Measurements from ENCODE around the gene NUDT13. TPM values are rescaled to one million over a fixed set of nuclear protein-coding genes. Genes with fewer than 3 reads are reported as not detected.
A peak's percentile ranks its signal among the peaks of the same experiment; 100 is the strongest.

Gene NUDT13
- total RNA-seq, 1 experiment from 2014 or later = 1.8 TPM

DNA sequence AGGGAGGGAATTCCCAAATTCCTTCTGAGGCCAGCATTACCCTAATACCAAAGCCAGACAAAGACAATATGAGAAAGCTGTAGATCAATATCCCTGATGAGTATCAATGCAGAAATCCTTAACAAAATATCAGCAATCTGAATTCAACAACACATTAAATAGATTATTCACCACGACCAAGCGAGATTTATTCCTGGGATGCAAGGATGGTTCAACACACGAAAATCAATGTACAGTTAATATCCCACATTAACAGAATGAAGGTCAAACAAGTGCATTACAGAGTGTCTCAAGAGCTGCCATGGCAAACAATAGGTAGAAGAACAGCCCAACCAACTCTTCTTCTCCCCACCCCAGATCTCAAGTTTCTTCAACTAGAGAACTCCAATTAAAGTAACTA is 51.4 kb downstream of the NUDT13 start:
- no peak for DNase-seq (ENCODE audit: unreplicated experiment)
- Mint-ChIP-seq H3K4me3 (ENCODE audit: unreplicated experiment) (no peak overlapping the region), H3K4me1 (ENCODE audit: insufficient read depth, unreplicated experiment) (peaks cover 39% of the 10 kb centered on the region), H3K36me3 (ENCODE audit: insufficient read depth, unreplicated experiment) (peaks cover 59% of the 10 kb centered on the region), H3K27me3 (ENCODE audit: insufficient read depth, unreplicated experiment) (no peaks in the 10 kb centered on the region), H3K9me3 (ENCODE audit: unreplicated experiment) (no peaks in the 10 kb centered on the region), H3K27ac (ENCODE audit: low read depth, unreplicated experiment) (no peak overlapping the region)
- POLR2A ChIA-PET = interaction anchor here (1.1 kb wide), 1 partner anchor 66 kb away, joined by 3 read pairs; no protein-coding TSS in a partner anchor
- TF ChIP-seq, protein P1, sequence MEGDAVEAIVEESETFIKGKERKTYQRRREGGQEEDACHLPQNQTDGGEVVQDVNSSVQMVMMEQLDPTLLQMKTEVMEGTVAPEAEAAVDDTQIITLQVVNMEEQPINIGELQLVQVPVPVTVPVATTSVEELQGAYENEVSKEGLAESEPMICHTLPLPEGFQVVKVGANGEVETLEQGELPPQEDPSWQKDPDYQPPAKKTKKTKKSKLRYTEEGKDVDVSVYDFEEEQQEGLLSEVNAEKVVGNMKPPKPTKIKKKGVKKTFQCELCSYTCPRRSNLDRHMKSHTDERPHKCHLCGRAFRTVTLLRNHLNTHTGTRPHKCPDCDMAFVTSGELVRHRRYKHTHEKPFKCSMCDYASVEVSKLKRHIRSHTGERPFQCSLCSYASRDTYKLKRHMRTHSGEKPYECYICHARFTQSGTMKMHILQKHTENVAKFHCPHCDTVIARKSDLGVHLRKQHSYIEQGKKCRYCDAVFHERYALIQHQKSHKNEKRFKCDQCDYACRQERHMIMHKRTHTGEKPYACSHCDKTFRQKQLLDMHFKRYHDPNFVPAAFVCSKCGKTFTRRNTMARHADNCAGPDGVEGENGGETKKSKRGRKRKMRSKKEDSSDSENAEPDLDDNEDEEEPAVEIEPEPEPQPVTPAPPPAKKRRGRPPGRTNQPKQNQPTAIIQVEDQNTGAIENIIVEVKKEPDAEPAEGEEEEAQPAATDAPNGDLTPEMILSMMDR (IDR thresholded peaks at IDR 0.05; ENCODE audit: unreplicated experiment) = no peak
- intact Hi-C loops (cut with micrococcal nuclease) = no loop called here
- BruUV-seq (replicated peaks) = no TSS peak
- CTCF ChIA-PET = interaction anchor here (0.6 to 4.7 kb wide), 2 partner anchors 67 to 1082 kb away, joined by 5 to 66 read pairs; partner anchors contain the start of gene P4HA1

DNA sequence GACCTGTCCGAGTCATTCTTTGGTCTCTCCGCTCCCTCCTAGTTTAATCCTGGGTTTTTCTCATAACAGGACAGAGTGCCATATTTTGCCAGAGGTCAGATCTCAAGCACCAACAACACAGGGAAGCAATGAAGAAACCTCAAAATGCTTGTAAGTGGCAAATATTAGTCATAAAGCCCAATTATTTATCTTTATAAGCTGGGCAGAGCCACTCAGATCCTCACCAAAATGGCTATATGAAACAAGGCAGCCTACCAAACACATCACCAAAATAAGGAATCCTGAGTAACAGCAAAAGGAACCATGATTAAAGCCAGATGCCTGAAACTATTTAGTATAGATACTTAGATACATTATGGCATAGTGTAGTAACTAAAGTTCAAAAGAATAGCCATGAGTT is 52.8 kb downstream of the NUDT13 start:
- H3K9me3 Mint-ChIP-seq (ENCODE audit: unreplicated experiment) = no peaks in the 10 kb centered on the region
- H3K27me3 Mint-ChIP-seq (ENCODE audit: insufficient read depth, unreplicated experiment) = no peaks in the 10 kb centered on the region
- POLR2A ChIA-PET = interaction anchor here (0.8 to 1.8 kb wide), 2 partner anchors 28 to 90 kb away, joined by 3 to 4 read pairs; no protein-coding TSS in a partner anchor
- intact Hi-C loops (cut with micrococcal nuclease) = no loop called here
- peaks cover 42% of the 10 kb centered on the region for H3K4me1 Mint-ChIP-seq (ENCODE audit: insufficient read depth, unreplicated experiment)
- DNase-seq (ENCODE audit: unreplicated experiment) = no peak
- H3K27ac Mint-ChIP-seq (ENCODE audit: low read depth, unreplicated experiment) = no peak overlapping the region
- H3K36me3 Mint-ChIP-seq (ENCODE audit: insufficient read depth, unreplicated experiment) = peaks cover 54% of the 10 kb centered on the region
- TF ChIP-seq, protein P1 (IDR thresholded peaks at IDR 0.05; ENCODE audit: unreplicated experiment) = no peak
- H3K4me3 Mint-ChIP-seq (ENCODE audit: unreplicated experiment) = no peak overlapping the region
- BruUV-seq (replicated peaks) = no TSS peak
- CTCF ChIA-PET = interaction anchor here (0.6 to 0.7 kb wide), 3 partner anchors 24 to 792 kb away, joined by 3 read pairs; no protein-coding TSS in a partner anchor

DNA sequence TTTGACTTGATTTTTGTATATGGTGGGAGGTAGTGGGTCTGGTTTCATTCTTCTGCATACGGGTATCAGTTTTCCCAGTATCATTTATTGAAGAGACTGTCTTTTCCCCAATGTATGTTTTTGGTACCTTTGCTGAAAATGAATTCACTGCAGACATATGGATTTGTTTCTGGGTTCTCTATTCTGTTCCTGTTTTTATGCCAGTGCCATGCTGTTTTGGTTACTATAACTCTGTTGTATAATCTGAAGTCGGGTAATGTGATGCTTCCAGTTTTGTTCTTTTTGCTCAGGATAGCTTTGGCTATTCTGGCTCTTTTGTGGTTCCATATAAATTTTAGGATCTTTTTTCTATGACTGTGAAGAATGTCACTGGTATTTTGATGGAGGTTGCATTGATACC is 56.7 kb downstream of the NUDT13 start:
- no TSS peak for BruUV-seq (replicated peaks)
- H3K27me3 Mint-ChIP-seq (ENCODE audit: insufficient read depth, unreplicated experiment) = no peaks in the 10 kb centered on the region
- ChIA-PET CTCF (interaction anchor here (1.0 to 1.4 kb wide), 2 partner anchors 15 to 70 kb away, joined by 4 to 5 read pairs; no protein-coding TSS in a partner anchor), POLR2A (interaction anchor here (0.8 to 4.4 kb wide), 8 partner anchors 8 to 246 kb away, joined by 3 to 44 read pairs (median 6); partner anchors contain the start of genes DNAJC9 and P4HA1)
- peak overlapping the region; percentile 99 for H3K27ac Mint-ChIP-seq (ENCODE audit: low read depth, unreplicated experiment)
- peaks cover 25% of the 10 kb centered on the region for H3K36me3 Mint-ChIP-seq (ENCODE audit: insufficient read depth, unreplicated experiment)
- no peaks in the 10 kb centered on the region for H3K9me3 Mint-ChIP-seq (ENCODE audit: unreplicated experiment)
- no peak for DNase-seq (ENCODE audit: unreplicated experiment)
- intact Hi-C loops (cut with micrococcal nuclease) = no loop called here
- H3K4me3 Mint-ChIP-seq (ENCODE audit: unreplicated experiment) = peak overlapping the region; percentile 92
- TF ChIP-seq, protein P1 (IDR thresholded peaks at IDR 0.05; ENCODE audit: unreplicated experiment) = no peak
- H3K4me1 Mint-ChIP-seq (ENCODE audit: insufficient read depth, unreplicated experiment) = peaks cover 27% of the 10 kb centered on the region

DNA sequence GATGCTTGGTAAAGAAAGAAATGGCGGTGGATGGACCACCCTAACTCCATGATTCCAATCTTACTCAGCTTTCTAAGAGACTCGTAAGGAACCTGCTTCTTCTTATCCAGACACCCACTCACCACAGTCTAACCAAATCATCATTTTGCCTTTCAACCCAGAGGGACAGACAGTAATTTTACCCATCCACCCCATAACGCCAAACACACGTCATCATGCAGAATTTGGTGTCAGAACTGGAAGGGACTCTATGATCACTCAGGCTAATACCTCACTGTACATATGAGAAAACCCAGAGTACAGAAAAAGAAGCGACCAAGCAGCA is 57.2 kb downstream of the NUDT13 start:
- TSS peak; percentile 64 for BruUV-seq (replicated peaks)
- TF ChIP-seq, protein P1 (IDR thresholded peaks at IDR 0.05; ENCODE audit: unreplicated experiment) = no peak
- ChIA-PET CTCF (interaction anchor here (0.7 to 1.0 kb wide), 2 partner anchors 15 to 70 kb away, joined by 5 read pairs; partner anchors contain the start of gene P4HA1), POLR2A (interaction anchor here (0.8 to 4.4 kb wide), 10 partner anchors 9 to 246 kb away, joined by 3 to 44 read pairs (median 6); partner anchors contain the start of genes DNAJC9, MRPS16 and P4HA1)
- intact Hi-C loops (cut with micrococcal nuclease) = no loop called here
- peak overlapping the region; percentile 99 for H3K27ac Mint-ChIP-seq (ENCODE audit: low read depth, unreplicated experiment)
- H3K4me3 Mint-ChIP-seq (ENCODE audit: unreplicated experiment) = peak overlapping the region; percentile 92
- H3K9me3 Mint-ChIP-seq (ENCODE audit: unreplicated experiment) = no peaks in the 10 kb centered on the region
- no peak for DNase-seq (ENCODE audit: unreplicated experiment)
- H3K36me3 Mint-ChIP-seq (ENCODE audit: insufficient read depth, unreplicated experiment) = peaks cover 21% of the 10 kb centered on the region
- no peaks in the 10 kb centered on the region for H3K27me3 Mint-ChIP-seq (ENCODE audit: insufficient read depth, unreplicated experiment)
- H3K4me1 Mint-ChIP-seq (ENCODE audit: insufficient read depth, unreplicated experiment) = peaks cover 24% of the 10 kb centered on the region

All from MCF 10A (cell line).